Astrocyte (in vitro differentiated cells and primary cell): ENCODE results near the gene FHIP1B. TPM values are rescaled to one million over a fixed set of nuclear protein-coding genes. Genes with fewer than 3 reads are reported as not detected.

Experiments
- DNase-seq: peaks from one replicate; pipeline ENCODE4 v3.0.0-alpha.2; 2010; ENCODE audit warnings: low read depth
- FAIRE-seq: peaks from 2 replicates; lab custom pipeline; 2011; peaks lifted over from hg19 to GRCh38; lab: Jason Lieb, UNC
- H2AFZ ChIP-seq: 2 replicates; pipeline ENCODE4 v1.6.0; 2012; ENCODE audit warnings: low read depth, low read length, inconsistent platforms
- H3K27ac ChIP-seq: 2 replicates; pipeline ENCODE4 v1.5.1; 2011; ENCODE audit warnings: low read depth, low read length, inconsistent platforms
- H3K27me3 ChIP-seq: 2 replicates; pipeline ENCODE4 v1.6.0; 2011; ENCODE audit warnings: low read length, inconsistent platforms; ENCODE audit not compliant: insufficient read depth
- H3K36me3 ChIP-seq: 2 replicates; pipeline ENCODE4 v1.5.1; 2011; ENCODE audit warnings: low read length, inconsistent platforms; ENCODE audit not compliant: insufficient read depth
- H3K4me1 ChIP-seq: 2 replicates; pipeline ENCODE4 v1.5.1; 2011; ENCODE audit warnings: low read length, inconsistent platforms; ENCODE audit not compliant: insufficient read depth
- H3K4me2 ChIP-seq: 2 replicates; pipeline ENCODE4 v1.6.0; 2012; ENCODE audit warnings: low read length, inconsistent platforms
- H3K4me3 ChIP-seq: 2 replicates; pipeline ENCODE4 v1.5.1; 2011; ENCODE audit warnings: low read depth, mild to moderate bottlenecking, low read length, inconsistent platforms; ENCODE audit not compliant: insufficient read depth
- H3K79me2 ChIP-seq: 2 replicates; pipeline ENCODE4 v1.6.0; 2012; ENCODE audit warnings: mild to moderate bottlenecking, low read length, inconsistent platforms; ENCODE audit not compliant: insufficient read depth
- H3K9ac ChIP-seq: 2 replicates; pipeline ENCODE4 v1.6.0; 2012; ENCODE audit warnings: mild to moderate bottlenecking, low read length, inconsistent platforms
- H3K9me3 ChIP-seq: 2 replicates; pipeline ENCODE4 v1.5.1; 2012; ENCODE audit warnings: low read depth, mild to moderate bottlenecking, low read length, inconsistent platforms; ENCODE audit not compliant: insufficient read depth
- H4K20me1 ChIP-seq: 2 replicates; pipeline ENCODE4 v1.6.0; 2012; ENCODE audit warnings: low read length, inconsistent platforms; ENCODE audit not compliant: insufficient read depth
- H3K27ac Mint-ChIP-seq: one replicate; pipeline ENCODE4 v1.8.0; 2021; ENCODE audit warnings: mild to moderate bottlenecking, mixed read lengths; ENCODE audit not compliant: unreplicated experiment
- H3K27me3 Mint-ChIP-seq: one replicate; pipeline ENCODE4 v1.8.0; 2021; ENCODE audit warnings: low read depth, mixed read lengths; ENCODE audit not compliant: unreplicated experiment
- H3K36me3 Mint-ChIP-seq: one replicate; pipeline ENCODE4 v1.8.0; 2021; ENCODE audit warnings: low read depth, mixed read lengths; ENCODE audit not compliant: unreplicated experiment
- H3K4me1 Mint-ChIP-seq: one replicate; pipeline ENCODE4 v1.8.0; 2021; ENCODE audit warnings: low read depth, mixed read lengths; ENCODE audit not compliant: unreplicated experiment
- H3K4me3 Mint-ChIP-seq: one replicate; pipeline ENCODE4 v1.8.0; 2021; ENCODE audit warnings: mild to moderate bottlenecking, moderate library complexity, mixed read lengths; ENCODE audit not compliant: unreplicated experiment
- H3K9me3 Mint-ChIP-seq: one replicate; pipeline ENCODE4 v1.8.0; 2021; ENCODE audit warnings: mild to moderate bottlenecking, mixed read lengths; ENCODE audit not compliant: unreplicated experiment
- EZH2 ChIP-seq: IDR thresholded peaks from 2 replicates; pipeline ENCODE4 v1.6.1; 2012; ENCODE audit warnings: mild to moderate bottlenecking, low read length, inconsistent platforms; ENCODE audit not compliant: insufficient read depth
- total RNA-seq: library from RNA; stranded (reverse); gene quantifications from 2 replicates; pipeline ENCODE4 v1.2.1, GENCODE V29; 2021
- TF ChIP-seq, protein P1 (sequence below): IDR thresholded peaks from 2 replicates; pipeline ENCODE4 v1.5.1; 2011; ENCODE audit warnings: low read depth, mild to moderate bottlenecking, inconsistent platforms, low read length, moderate library complexity; ENCODE audit not compliant: insufficient read depth

FHIP1B gene
- total RNA-seq, 1 donor from 2014 or later, result 19.6 TPM

DNA sequence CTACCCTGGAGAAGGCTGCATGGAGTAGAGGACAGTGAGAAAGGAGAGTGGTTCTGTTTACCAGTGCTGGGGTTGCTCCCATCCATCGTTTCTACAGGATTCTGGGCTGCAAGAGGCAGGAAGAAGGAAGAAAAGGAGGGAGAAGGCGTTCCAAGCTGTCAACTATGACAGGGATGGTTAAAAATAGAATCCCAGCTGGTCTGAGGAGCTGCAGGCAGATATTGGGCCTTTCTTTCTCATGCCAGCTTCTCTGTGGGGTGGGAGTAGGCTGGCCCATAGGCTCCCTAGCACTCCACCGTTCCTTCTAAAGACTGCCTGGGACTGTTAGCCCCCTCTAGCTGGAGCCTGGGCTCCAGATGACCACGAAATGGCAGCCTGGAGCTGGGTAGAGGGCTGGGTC lies 38.8 kb upstream of the FHIP1B start:
- Histone ChIP-seq H3K36me3 (no peaks in the 10 kb centered on the region), H3K9me3 (no peaks in the 10 kb centered on the region), H3K9ac (no peak overlapping the region), H4K20me1 (no peaks in the 10 kb centered on the region), H3K4me3 (no peak overlapping the region), H3K4me1 (no peaks in the 10 kb centered on the region), H3K27me3 (no peaks in the 10 kb centered on the region), H3K4me2 (no peak overlapping the region), H2AFZ (no peak overlapping the region), H3K27ac (no peak overlapping the region), H3K79me2 (no peaks in the 10 kb centered on the region)
- peaks cover 16% of the 10 kb centered on the region for H3K4me1 Mint-ChIP-seq
- H3K27ac Mint-ChIP-seq, result no peak overlapping the region
- no peak overlapping the region for H3K4me3 Mint-ChIP-seq
- no peaks in the 10 kb centered on the region for H3K36me3 Mint-ChIP-seq
- DNase-seq (no peak), FAIRE-seq (no peak)
- no peaks in the 10 kb centered on the region for H3K27me3 Mint-ChIP-seq
- peaks cover 4% of the 10 kb centered on the region for H3K9me3 Mint-ChIP-seq
- TF ChIP-seq EZH2, result no peak
- TF ChIP-seq, protein P1, sequence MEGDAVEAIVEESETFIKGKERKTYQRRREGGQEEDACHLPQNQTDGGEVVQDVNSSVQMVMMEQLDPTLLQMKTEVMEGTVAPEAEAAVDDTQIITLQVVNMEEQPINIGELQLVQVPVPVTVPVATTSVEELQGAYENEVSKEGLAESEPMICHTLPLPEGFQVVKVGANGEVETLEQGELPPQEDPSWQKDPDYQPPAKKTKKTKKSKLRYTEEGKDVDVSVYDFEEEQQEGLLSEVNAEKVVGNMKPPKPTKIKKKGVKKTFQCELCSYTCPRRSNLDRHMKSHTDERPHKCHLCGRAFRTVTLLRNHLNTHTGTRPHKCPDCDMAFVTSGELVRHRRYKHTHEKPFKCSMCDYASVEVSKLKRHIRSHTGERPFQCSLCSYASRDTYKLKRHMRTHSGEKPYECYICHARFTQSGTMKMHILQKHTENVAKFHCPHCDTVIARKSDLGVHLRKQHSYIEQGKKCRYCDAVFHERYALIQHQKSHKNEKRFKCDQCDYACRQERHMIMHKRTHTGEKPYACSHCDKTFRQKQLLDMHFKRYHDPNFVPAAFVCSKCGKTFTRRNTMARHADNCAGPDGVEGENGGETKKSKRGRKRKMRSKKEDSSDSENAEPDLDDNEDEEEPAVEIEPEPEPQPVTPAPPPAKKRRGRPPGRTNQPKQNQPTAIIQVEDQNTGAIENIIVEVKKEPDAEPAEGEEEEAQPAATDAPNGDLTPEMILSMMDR, result no peak

DNA sequence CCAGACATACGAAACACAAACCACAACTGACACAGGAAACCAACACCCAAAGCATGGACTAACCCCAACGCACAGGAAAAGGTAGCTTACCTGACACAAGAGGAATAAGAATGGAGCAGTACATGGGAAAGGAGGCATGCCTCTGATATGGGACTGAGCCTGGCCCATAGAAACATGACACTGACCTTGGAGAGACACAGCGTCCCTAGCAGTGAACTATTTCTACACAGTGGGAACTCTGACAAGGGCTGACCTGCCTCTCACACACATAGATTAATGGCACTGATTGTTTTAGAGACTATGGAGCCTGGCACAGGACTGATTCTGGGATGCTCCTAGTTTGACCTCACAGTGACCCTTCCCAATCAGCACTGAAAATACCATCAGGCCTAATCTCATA lies 37.2 kb upstream of the FHIP1B start:
- Histone ChIP-seq H3K4me1 (no peaks in the 10 kb centered on the region), H2AFZ (no peak overlapping the region), H3K27me3 (no peaks in the 10 kb centered on the region), H3K4me2 (no peak overlapping the region), H4K20me1 (no peaks in the 10 kb centered on the region), H3K9me3 (no peaks in the 10 kb centered on the region), H3K36me3 (no peaks in the 10 kb centered on the region), H3K4me3 (no peak overlapping the region), H3K79me2 (no peaks in the 10 kb centered on the region), H3K9ac (no peak overlapping the region), H3K27ac (no peak overlapping the region)
- FAIRE-seq (no peak), DNase-seq (no peak)
- Mint-ChIP-seq H3K27me3 (no peaks in the 10 kb centered on the region), H3K36me3 (no peaks in the 10 kb centered on the region), H3K9me3 (peaks cover 3% of the 10 kb centered on the region), H3K27ac (no peak overlapping the region), H3K4me3 (no peak overlapping the region), H3K4me1 (peaks cover 16% of the 10 kb centered on the region)
- TF ChIP-seq, protein P1, result no peak
- no peak for TF ChIP-seq EZH2

DNA sequence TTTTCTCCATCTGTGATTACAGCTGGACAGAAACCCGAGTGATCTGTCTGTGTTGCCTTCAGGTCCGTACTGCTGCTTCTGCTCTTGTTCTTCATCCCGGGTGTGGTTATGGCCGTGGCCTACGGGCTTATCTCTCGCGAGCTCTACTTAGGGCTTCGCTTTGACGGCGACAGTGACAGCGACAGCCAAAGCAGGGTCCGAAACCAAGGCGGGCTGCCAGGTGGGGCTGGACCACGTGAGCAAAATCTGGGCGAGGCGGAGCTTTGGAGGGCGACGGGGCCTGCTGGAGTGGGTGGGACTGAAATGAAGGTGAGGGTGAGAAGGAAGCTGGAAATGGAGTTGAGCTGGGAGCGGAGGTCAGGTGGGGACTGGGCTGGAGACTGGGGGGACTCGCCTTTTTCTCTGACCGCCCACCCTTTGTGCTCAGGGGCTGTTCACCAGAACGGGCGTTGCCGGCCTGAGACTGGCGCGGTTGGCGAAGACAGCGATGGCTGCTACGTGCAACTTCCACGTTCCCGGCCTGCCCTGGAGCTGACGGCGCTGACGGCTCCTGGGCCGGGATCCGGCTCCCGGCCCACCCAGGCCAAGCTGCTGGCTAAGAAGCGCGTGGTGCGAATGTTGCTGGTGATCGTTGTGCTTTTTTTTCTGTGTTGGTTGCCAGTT lies 36.3 kb upstream of the FHIP1B start:
- DNase-seq (no peak), FAIRE-seq (no peak)
- Histone ChIP-seq H3K4me1 (no peaks in the 10 kb centered on the region), H2AFZ (peak overlapping the region; percentile 10), H3K9ac (no peak overlapping the region), H3K9me3 (no peaks in the 10 kb centered on the region), H3K4me3 (no peak overlapping the region), H3K4me2 (no peak overlapping the region), H3K79me2 (no peaks in the 10 kb centered on the region), H3K27me3 (no peaks in the 10 kb centered on the region), H4K20me1 (no peaks in the 10 kb centered on the region), H3K27ac (no peak overlapping the region), H3K36me3 (no peaks in the 10 kb centered on the region)
- Mint-ChIP-seq H3K27ac (no peak overlapping the region), H3K27me3 (peaks cover 4% of the 10 kb centered on the region), H3K9me3 (no peaks in the 10 kb centered on the region), H3K4me3 (no peak overlapping the region), H3K4me1 (peaks cover 16% of the 10 kb centered on the region), H3K36me3 (no peaks in the 10 kb centered on the region)
- TF ChIP-seq EZH2, result no peak
- TF ChIP-seq, protein P1, result no peak
